GM21786 (cell line): ENCODE measurements around the gene NKPD1.

Experiments used
- ATAC-seq: cut with Tn5 transposase; IDR thresholded peaks from one replicate; pipeline ENCODE4 v1.9.1; 2021; ENCODE audit not compliant: unreplicated experiment

The NKPD1 gene

GRCh38 chr19:45156751-45157150 is 4.0 kb downstream of the NKPD1 start:
- no peak for ATAC-seq

- ATAC-seq = no peak
These were observed 4.7 kb downstream of the NKPD1 start for GRCh38 chr19:45156011-45156630.

- ATAC-seq = no peak
These were observed 6.5 kb downstream of the NKPD1 start for GRCh38 chr19:45154064-45154827.

GRCh38 chr19:45153339-45154063 is 7.3 kb downstream of the NKPD1 start:
- no peak for ATAC-seq

GRCh38 chr19:45152504-45153338 is 8.1 kb downstream of the NKPD1 start:
- no peak for ATAC-seq

- ATAC-seq = no peak
These were observed 8.8 kb downstream of the NKPD1 start for GRCh38 chr19:45151821-45152503.

- ATAC-seq = no peak
These were observed 9.5 kb downstream of the NKPD1 start for GRCh38 chr19:45151320-45151719.

- no peak for ATAC-seq
These were observed 10.0 kb downstream of the NKPD1 start for GRCh38 chr19:45150751-45151281.

- no peak for ATAC-seq
These were observed 10.6 kb downstream of the NKPD1 start for GRCh38 chr19:45150180-45150579.

GRCh38 chr19:45149129-45149528 is 11.7 kb downstream of the NKPD1 start:
- no peak for ATAC-seq

- ATAC-seq = no peak
These were observed 12.7 kb downstream of the NKPD1 start for GRCh38 chr19:45147835-45148676.

- ATAC-seq = no peak
These were observed 14.0 kb downstream of the NKPD1 start for GRCh38 chr19:45146741-45147205.

GRCh38 chr19:45146251-45146650 is 14.5 kb downstream of the NKPD1 start:
- ATAC-seq = no peak

GRCh38 chr19:45145270-45146189 is 15.3 kb downstream of the NKPD1 start:
- ATAC-seq = no peak

- ATAC-seq = no peak
These were observed 16.1 kb downstream of the NKPD1 start for GRCh38 chr19:45144431-45145269.

GRCh38 chr19:45142726-45143110 is 18.1 kb downstream of the NKPD1 start:
- ATAC-seq = no peak

- no peak for ATAC-seq
These were observed 18.6 kb downstream of the NKPD1 start for GRCh38 chr19:45142016-45142725.
